ENCODE data around the gene TAOK2.

DNA sequence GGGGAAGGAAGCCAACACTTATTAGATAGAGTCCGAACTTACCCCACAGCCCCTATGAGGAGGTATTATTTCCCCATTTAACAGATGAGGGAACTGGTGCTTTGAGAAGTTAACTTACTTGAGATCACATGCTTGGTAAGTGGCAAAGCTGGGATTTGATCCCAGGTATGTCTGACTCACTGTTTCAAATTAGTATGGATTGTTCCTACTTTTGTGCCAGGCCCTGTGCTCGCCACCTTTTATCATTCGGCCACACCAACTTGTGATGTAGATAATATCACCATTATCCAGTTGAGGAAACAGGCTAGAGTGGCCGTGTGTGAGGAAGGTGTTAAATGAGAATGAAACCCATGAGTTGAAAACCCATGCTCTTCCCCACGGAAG is 11.1 kb downstream of the TAOK2 start:
- no peak for TF ChIP-seq EZH2phosphoT487 (IDR thresholded peaks at IDR 0.05; ENCODE audit: low read depth, severe bottlenecking, unreplicated experiment)
- no peak for TF ChIP-seq CTCF (IDR thresholded peaks at IDR 0.05; ENCODE audit: poor library complexity)
